Sigmoid colon (tissue), 7 donors: Measurements from ENCODE around the gene LGALS3. TPM values are rescaled to one million over a fixed set of nuclear protein-coding genes. Genes with fewer than 3 reads are reported as not detected.

Experiments
- DNase-seq: peaks from one replicate; pipeline ENCODE4 v3.0.0-alpha.2; 2019
- H3K27ac ChIP-seq, 4 donors: fragments of 200-600 bp; sonication (generic); one replicate each; pipeline ENCODE4 v1.5.1; 2016 to 2019; ENCODE audit warnings: mild to moderate bottlenecking in 1 of 4
- H3K27me3 ChIP-seq, 3 donors: fragments of 200-600 bp; sonication (generic); one replicate each; pipeline ENCODE4 v1.5.1; 2019; ENCODE audit warnings: mild to moderate bottlenecking in 1 of 3
- H3K36me3 ChIP-seq, 4 donors: fragments of 200-600 bp; sonication (generic); one replicate each; pipeline ENCODE4 v1.5.1; 2016 to 2019
- H3K4me1 ChIP-seq, 4 donors: fragments of 200-600 bp; sonication (generic); one replicate each; pipeline ENCODE4 v1.5.1; 2017 to 2019
- H3K4me3 ChIP-seq, 4 donors: fragments of 200-600 bp; sonication (generic); one replicate each; pipeline ENCODE4 v1.5.1; 2017 to 2019; ENCODE audit warnings: mild to moderate bottlenecking in 2 of 4, moderate library complexity in 1 of 4
- H3K9me3 ChIP-seq, 4 donors: fragments of 200-600 bp in 3 of 4; sonication (generic) in 3 of 4; one replicate each; pipeline versions ENCODE4 v1.5.1 to v1.6.1; 2013 to 2019
- CTCF ChIP-seq, 4 experiments: fragments of 450-650 bp in 3 of 4; fragments of 200-600 bp in 1 of 4; IDR thresholded peaks; one replicate each; pipeline ENCODE4 v1.5.1; 2016 to 2019; ENCODE audit warnings: antibody characterized with exemption in 4 of 4, mild to moderate bottlenecking in 3 of 4, moderate library complexity in 2 of 4
- EP300 ChIP-seq, 4 donors: sonication (generic); formaldehyde crosslinking; IDR thresholded peaks; one replicate each; pipeline ENCODE4 v1.6.1; 2017; ENCODE audit warnings: antibody characterized with exemption in 4 of 4
- POLR2A ChIP-seq, 2 donors: fragments of 450-650 bp; IDR thresholded peaks; one replicate each; pipeline ENCODE4 v1.6.1; 2016; ENCODE audit warnings: antibody characterized with exemption in 2 of 2, mild to moderate bottlenecking in 2 of 2, moderate library complexity in 2 of 2
- POLR2AphosphoS5 ChIP-seq, 4 donors: sonication (generic); formaldehyde crosslinking; IDR thresholded peaks; one replicate each; pipeline ENCODE4 v1.6.1; 2017; ENCODE audit warnings: antibody characterized with exemption in 4 of 4
- WGBS, 2 donors: extraction: QIAGEN DNeasy Blood & Tissue Kit; methylation state at CpG; one replicate each; pipeline ENCODE4 v1.1.7; 2013; 5-methylcytosine and 5-hydroxymethylcytosine counted together
- intact Hi-C: fragments of 100-400 bp; cut with DNase I; formaldehyde crosslinking; loops from one replicate; pipeline ENCODE4 v1.15.1; 2023
- polyA plus RNA-seq, 3 donors: library from polyadenylated mRNA; stranded (reverse); fragments of 200-250 nt; gene quantifications; one replicate each; pipeline ENCODE4 v1.2.3, GENCODE V29; 2013
- total RNA-seq, 4 donors: library from RNA; depleted of rRNA; stranded (reverse); fragments of >200 nt; gene quantifications; one replicate each; pipeline ENCODE4 v1.1.0, GENCODE V29; 2016
- donor health status: healthy with polysubstance abuse.
- donor health status: Bipolar disorder and iron deficiency.
- donor health status: healthy.

LGALS3 gene
- total and polyA plus RNA-seq, 7 donors = 235 to 4,129 (median 249) TPM

DNA sequence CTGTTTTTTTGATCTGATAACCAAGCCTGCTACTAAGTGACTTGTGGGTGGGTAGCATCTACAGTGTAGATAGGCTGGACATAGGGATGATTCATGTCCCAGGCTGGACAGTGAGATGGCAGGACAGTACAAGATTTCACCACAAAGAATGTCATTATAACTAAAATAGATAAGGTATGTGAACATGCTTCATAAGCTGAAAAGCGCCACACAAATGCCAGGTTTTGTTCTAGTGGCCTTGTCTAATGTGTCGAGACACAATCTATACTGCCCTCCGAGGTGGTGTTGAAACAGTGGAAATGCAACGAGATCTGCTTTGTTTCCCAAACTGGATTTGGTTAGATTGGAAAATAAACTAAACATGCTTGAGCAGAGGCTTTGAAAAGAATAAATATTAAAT, 4.4 kb downstream of the LGALS3 start:
- peaks cover 0 to 71% (median 62%) of the 10 kb centered on the region in 4 donors for H3K4me1 ChIP-seq
- TF ChIP-seq POLR2AphosphoS5 (IDR thresholded peaks at IDR 0.05) (no peak), CTCF (IDR thresholded peaks at IDR 0.05) (peak in 1 of 4 experiments; percentile 32), POLR2A (IDR thresholded peaks at IDR 0.05) (no peak), EP300 (IDR thresholded peaks at IDR 0.05) (no peak)

DNA sequence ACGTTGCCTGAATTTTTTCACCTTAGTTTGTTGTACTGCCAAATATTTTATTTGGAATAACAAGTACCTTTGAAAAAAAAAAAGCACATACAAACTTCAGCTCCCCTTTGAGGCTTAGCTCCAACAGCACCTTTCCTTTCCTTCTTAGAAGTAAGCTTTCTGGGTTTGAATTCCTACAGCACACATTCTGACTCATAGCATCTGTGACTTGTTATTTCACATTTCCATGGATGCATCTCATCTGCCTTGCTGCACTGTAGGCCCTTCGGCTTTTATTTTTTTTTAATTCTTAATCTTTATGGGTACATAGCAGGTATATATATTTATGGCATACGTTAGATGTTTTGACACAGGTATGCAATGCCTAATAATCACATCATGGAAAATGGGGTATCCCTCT, 7.2 kb downstream of the LGALS3 start:
- intact Hi-C loops = no loop called here
- DNase-seq = no peak
- Histone ChIP-seq H3K36me3 (peaks cover 6 to 34% (median 24%) of the 10 kb centered on the region in 4 donors), H3K9me3 (no peaks in the 10 kb centered on the region), H3K27ac (peak overlapping the region; percentile 67 to 75 (median 71)), H3K4me3 (no peak overlapping the region), H3K27me3 (no peaks in the 10 kb centered on the region), H3K4me1 (peaks cover 0 to 57% (median 53%) of the 10 kb centered on the region in 4 donors)
- WGBS, 2 donors = 46 to 78% methylated on average over 3 of the region's 3 CpGs
- no peak for TF ChIP-seq POLR2AphosphoS5 (IDR thresholded peaks at IDR 0.05)
- TF ChIP-seq POLR2A (IDR thresholded peaks at IDR 0.05) = no peak
- TF ChIP-seq EP300 (IDR thresholded peaks at IDR 0.05) = no peak
- no peak for TF ChIP-seq CTCF (IDR thresholded peaks at IDR 0.05)

More for the DNA sequence above, 4.4 kb downstream of the LGALS3 start:
- no peaks in the 10 kb centered on the region for H3K9me3 ChIP-seq
- no peak for DNase-seq
- H3K36me3 ChIP-seq = peaks cover 0 to 6% (median 1%) of the 10 kb centered on the region in 4 donors
- peak overlapping the region in 3 of 4 donors; percentile 22 to 53 (median 25) for H3K27ac ChIP-seq
- WGBS, 2 donors = 46 to 58% methylated on average over 4 of the region's 4 CpGs
- H3K4me3 ChIP-seq = no peak overlapping the region
- H3K27me3 ChIP-seq = no peaks in the 10 kb centered on the region
- intact Hi-C loops = no loop called here

GRCh38 chr14:55136885-55137786, 8.1 kb downstream of the LGALS3 start:
- TF ChIP-seq POLR2AphosphoS5 (IDR thresholded peaks at IDR 0.05) (peak in 2 of 4 donors; percentile 12 to 56), EP300 (IDR thresholded peaks at IDR 0.05) (no peak)
- intact Hi-C loops = no loop called here
- Histone ChIP-seq H3K4me3 (peak overlapping the region in 3 of 4 donors; percentile 15 to 19 (median 18)), H3K36me3 (peaks cover 6 to 43% (median 27%) of the 10 kb centered on the region in 4 donors), H3K27ac (peak overlapping the region; percentile 67 to 75 (median 71)), H3K27me3 (no peaks in the 10 kb centered on the region), H3K4me1 (peaks cover 0 to 49% (median 48%) of the 10 kb centered on the region in 4 donors), H3K9me3 (no peaks in the 10 kb centered on the region)
- WGBS, 2 donors = 59 to 71% methylated on average over 12 of the region's 12 CpGs
- peak; percentile 91 for DNase-seq

DNA sequence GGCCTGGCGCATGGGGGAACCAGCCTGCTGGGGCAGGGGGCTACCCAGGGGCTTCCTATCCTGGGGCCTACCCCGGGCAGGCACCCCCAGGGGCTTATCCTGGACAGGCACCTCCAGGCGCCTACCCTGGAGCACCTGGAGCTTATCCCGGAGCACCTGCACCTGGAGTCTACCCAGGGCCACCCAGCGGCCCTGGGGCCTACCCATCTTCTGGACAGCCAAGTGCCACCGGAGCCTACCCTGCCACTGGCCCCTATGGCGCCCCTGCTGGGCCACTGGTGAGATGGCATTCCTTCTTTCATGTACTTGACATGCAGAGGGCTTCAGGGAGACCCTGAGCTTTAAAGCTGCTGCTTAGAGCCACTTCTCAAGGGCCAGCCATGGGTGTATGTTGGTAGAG, 9.0 kb downstream of the LGALS3 start:
- no peaks in the 10 kb centered on the region for H3K27me3 ChIP-seq
- no peak for DNase-seq
- no peak for TF ChIP-seq EP300 (IDR thresholded peaks at IDR 0.05)
- TF ChIP-seq POLR2AphosphoS5 (IDR thresholded peaks at IDR 0.05) = no peak
- no peak for TF ChIP-seq CTCF (IDR thresholded peaks at IDR 0.05)
- no peak for TF ChIP-seq POLR2A (IDR thresholded peaks at IDR 0.05)
- H3K27ac ChIP-seq = peak overlapping the region; percentile 67 to 75 (median 71)
- 89 to 94% methylated on average over 7 of the region's 7 CpGs for WGBS, 2 donors
- intact Hi-C loops = no loop called here
- peaks cover 0 to 41% (median 39%) of the 10 kb centered on the region in 4 donors for H3K4me1 ChIP-seq
- H3K36me3 ChIP-seq = peaks cover 6 to 52% (median 32%) of the 10 kb centered on the region in 4 donors
- no peak overlapping the region for H3K4me3 ChIP-seq
- no peaks in the 10 kb centered on the region for H3K9me3 ChIP-seq

GRCh38 chr14:55139141-55139540, 10.1 kb downstream of the LGALS3 start:
- intact Hi-C loops = no loop called here

More at GRCh38 chr14:55139141-55139540, 10.1 kb downstream of the LGALS3 start:
- Histone ChIP-seq H3K36me3 (peaks cover 6 to 63% (median 36%) of the 10 kb centered on the region in 4 donors), H3K4me1 (peaks cover 0 to 31% (median 30%) of the 10 kb centered on the region in 4 donors), H3K27ac (peak overlapping the region in 2 of 4 donors; percentile 6 to 12), H3K4me3 (no peak overlapping the region), H3K27me3 (no peaks in the 10 kb centered on the region), H3K9me3 (no peaks in the 10 kb centered on the region)
- no peak for DNase-seq
- TF ChIP-seq POLR2A (IDR thresholded peaks at IDR 0.05) (no peak), EP300 (IDR thresholded peaks at IDR 0.05) (no peak), CTCF (IDR thresholded peaks at IDR 0.05) (no peak), POLR2AphosphoS5 (IDR thresholded peaks at IDR 0.05) (no peak)
